ENCODE measurements around the gene EBF3. TPM values are rescaled to one million over a fixed set of nuclear protein-coding genes. Genes with fewer than 3 reads are reported as not detected.

The EBF3 gene
- total RNA-seq, 1 experiment from 2014 or later: 0.12 TPM

DNA sequence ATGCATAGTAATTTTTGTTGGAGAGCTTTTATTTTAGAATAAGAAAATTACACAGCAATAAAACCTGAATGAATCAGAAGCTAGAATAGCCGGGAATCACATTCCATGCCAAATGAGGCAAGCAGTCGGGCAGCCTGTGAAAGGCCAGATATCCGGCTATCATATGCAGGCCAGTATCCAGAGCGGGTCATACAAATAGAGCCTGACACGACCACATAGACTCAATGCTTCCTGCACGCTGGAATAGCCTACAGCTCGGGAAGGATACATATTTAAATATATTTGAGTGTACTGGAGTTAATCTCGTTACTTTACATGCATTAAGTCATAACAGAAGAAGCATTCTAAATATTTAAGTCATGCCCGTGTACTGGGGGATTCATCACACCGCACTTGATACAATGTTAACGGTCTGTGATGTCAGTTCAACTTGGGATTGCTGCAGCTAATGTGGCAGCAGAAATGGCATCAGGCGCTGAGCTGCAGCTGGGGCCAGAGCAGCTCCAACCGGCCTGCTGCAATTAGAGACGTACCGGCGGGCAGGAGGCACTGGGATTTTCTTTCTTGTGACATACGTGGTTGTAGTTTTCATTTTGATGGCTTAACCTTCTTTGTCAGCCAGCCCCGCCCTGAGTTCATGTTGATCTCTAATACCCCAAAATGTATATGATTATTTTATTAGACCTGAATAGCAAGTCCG lies 112.0 kb downstream of the EBF3 start:
- no peak overlapping the region for H2AFZ ChIP-seq (ENCODE audit: low read depth, low read length, poor library complexity, severe bottlenecking)
- no peak overlapping the region for H3K4me2 ChIP-seq (ENCODE audit: low read length)
- ChIA-PET POLR2A (no interaction called here), CTCF (no interaction called here), RAD21 (ENCODE audit: low non-redundant PET in 1 of 2, low total read pairs in 2 of 2, uncharacterized antibody in 2 of 2, unreplicated experiment in 2 of 2) (no interaction called here)
- no peaks in the 10 kb centered on the region for H3K9me2 ChIP-seq (ENCODE audit: insufficient read depth)
- no peaks in the 10 kb centered on the region for H3K4me1 ChIP-seq (ENCODE audit: control insufficient read depth in 1 of 2, insufficient read depth in 2 of 2, low read length in 2 of 2)
- TF ChIP-seq SIN3A (IDR thresholded peaks at IDR 0.05; ENCODE audit: low read depth) (no peak), RAD21 (IDR thresholded peaks at IDR 0.05; ENCODE audit: low read depth) (no peak), FOSL1 (IDR thresholded peaks at IDR 0.05; ENCODE audit: low read depth) (no peak), EZH2phosphoT487 (IDR thresholded peaks at IDR 0.05; ENCODE audit: borderline replicate concordance) (no peak), EZH2 (IDR thresholded peaks at IDR 0.05) (no peak), SRF (IDR thresholded peaks at IDR 0.05; ENCODE audit: low read depth) (no peak), EGR1 (IDR thresholded peaks at IDR 0.05; ENCODE audit: low read depth) (no peak), ZFX (IDR thresholded peaks at IDR 0.05) (no peak), ELF1 (IDR thresholded peaks at IDR 0.05; ENCODE audit: borderline replicate concordance, low read depth) (no peak), ZNF274 (IDR thresholded peaks at IDR 0.05; ENCODE audit: low read depth, low read length) (no peak), POLR2A (IDR thresholded peaks at IDR 0.05; ENCODE audit: borderline replicate concordance, extremely low read depth, insufficient read depth, insufficient read length) (no peak), JUND (IDR thresholded peaks at IDR 0.05) (no peak), POLR2AphosphoS5 (IDR thresholded peaks at IDR 0.05; ENCODE audit: low read depth, low read length) (no peak), YY1 (IDR thresholded peaks at IDR 0.05; ENCODE audit: extremely low read depth, insufficient replicate concordance, low read depth, low read length) (no peak)
- TF ChIP-seq, protein P1, sequence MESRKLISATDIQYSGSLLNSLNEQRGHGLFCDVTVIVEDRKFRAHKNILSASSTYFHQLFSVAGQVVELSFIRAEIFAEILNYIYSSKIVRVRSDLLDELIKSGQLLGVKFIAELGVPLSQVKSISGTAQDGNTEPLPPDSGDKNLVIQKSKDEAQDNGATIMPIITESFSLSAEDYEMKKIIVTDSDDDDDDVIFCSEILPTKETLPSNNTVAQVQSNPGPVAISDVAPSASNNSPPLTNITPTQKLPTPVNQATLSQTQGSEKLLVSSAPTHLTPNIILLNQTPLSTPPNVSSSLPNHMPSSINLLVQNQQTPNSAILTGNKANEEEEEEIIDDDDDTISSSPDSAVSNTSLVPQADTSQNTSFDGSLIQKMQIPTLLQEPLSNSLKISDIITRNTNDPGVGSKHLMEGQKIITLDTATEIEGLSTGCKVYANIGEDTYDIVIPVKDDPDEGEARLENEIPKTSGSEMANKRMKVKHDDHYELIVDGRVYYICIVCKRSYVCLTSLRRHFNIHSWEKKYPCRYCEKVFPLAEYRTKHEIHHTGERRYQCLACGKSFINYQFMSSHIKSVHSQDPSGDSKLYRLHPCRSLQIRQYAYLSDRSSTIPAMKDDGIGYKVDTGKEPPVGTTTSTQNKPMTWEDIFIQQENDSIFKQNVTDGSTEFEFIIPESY (IDR thresholded peaks at IDR 0.05; ENCODE audit: extremely low read depth, insufficient replicate concordance, low read length): no peak
- TF ChIP-seq, protein P2, sequence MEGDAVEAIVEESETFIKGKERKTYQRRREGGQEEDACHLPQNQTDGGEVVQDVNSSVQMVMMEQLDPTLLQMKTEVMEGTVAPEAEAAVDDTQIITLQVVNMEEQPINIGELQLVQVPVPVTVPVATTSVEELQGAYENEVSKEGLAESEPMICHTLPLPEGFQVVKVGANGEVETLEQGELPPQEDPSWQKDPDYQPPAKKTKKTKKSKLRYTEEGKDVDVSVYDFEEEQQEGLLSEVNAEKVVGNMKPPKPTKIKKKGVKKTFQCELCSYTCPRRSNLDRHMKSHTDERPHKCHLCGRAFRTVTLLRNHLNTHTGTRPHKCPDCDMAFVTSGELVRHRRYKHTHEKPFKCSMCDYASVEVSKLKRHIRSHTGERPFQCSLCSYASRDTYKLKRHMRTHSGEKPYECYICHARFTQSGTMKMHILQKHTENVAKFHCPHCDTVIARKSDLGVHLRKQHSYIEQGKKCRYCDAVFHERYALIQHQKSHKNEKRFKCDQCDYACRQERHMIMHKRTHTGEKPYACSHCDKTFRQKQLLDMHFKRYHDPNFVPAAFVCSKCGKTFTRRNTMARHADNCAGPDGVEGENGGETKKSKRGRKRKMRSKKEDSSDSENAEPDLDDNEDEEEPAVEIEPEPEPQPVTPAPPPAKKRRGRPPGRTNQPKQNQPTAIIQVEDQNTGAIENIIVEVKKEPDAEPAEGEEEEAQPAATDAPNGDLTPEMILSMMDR (IDR thresholded peaks at IDR 0.05 in 2 of 3, conservative IDR thresholded peaks at IDR 0.05 in 1 of 3; ENCODE audit: borderline replicate concordance in 1 of 3, insufficient read depth in 1 of 3, low read depth in 2 of 3, low read length in 2 of 3): no peak
- TF ChIP-seq, protein P3, sequence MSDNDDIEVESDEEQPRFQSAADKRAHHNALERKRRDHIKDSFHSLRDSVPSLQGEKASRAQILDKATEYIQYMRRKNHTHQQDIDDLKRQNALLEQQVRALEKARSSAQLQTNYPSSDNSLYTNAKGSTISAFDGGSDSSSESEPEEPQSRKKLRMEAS (IDR thresholded peaks at IDR 0.05): no peak
- no peaks in the 10 kb centered on the region for H3K27me3 ChIP-seq (ENCODE audit: insufficient read depth, low read length)
- no peak for ATAC-seq
- intact Hi-C loops (cut with micrococcal nuclease): no loop called here
- no peak for DNase-seq (ENCODE audit: low read depth, low spot score)
- H4K20me1 ChIP-seq (ENCODE audit: insufficient read depth): no peaks in the 10 kb centered on the region
- H3K36me3 ChIP-seq (ENCODE audit: control insufficient read depth in 1 of 2, insufficient read depth in 2 of 2, low read length in 2 of 2): no peaks in the 10 kb centered on the region
- H3K79me2 ChIP-seq (ENCODE audit: insufficient read depth, low read length): no peaks in the 10 kb centered on the region
- no peaks in the 10 kb centered on the region for H3K9me3 ChIP-seq (ENCODE audit: control insufficient read depth in 1 of 2, insufficient read depth in 1 of 2, low read depth in 1 of 2, low read length in 2 of 2)
- BruUV-seq (replicated peaks): no TSS peak
- H3K9ac ChIP-seq (ENCODE audit: low read length): no peak overlapping the region
- H3K27ac ChIP-seq (ENCODE audit: low read depth, low read length): no peak overlapping the region
- H3K4me3 ChIP-seq (replicated peaks in 1 of 2; ENCODE audit: low read depth in 1 of 2, low read length in 2 of 2): no peak overlapping the region

Data from HCT116 (cell line).